ENCODE results near the gene NT5DC2. TPM values are rescaled to one million over a fixed set of nuclear protein-coding genes. Genes with fewer than 3 reads are reported as not detected.

The NT5DC2 gene
- polyA plus RNA-seq (2013, experiment 1 of 2) = 107 TPM
- polyA plus RNA-seq (2013, experiment 2 of 2) = 105 TPM

DNA sequence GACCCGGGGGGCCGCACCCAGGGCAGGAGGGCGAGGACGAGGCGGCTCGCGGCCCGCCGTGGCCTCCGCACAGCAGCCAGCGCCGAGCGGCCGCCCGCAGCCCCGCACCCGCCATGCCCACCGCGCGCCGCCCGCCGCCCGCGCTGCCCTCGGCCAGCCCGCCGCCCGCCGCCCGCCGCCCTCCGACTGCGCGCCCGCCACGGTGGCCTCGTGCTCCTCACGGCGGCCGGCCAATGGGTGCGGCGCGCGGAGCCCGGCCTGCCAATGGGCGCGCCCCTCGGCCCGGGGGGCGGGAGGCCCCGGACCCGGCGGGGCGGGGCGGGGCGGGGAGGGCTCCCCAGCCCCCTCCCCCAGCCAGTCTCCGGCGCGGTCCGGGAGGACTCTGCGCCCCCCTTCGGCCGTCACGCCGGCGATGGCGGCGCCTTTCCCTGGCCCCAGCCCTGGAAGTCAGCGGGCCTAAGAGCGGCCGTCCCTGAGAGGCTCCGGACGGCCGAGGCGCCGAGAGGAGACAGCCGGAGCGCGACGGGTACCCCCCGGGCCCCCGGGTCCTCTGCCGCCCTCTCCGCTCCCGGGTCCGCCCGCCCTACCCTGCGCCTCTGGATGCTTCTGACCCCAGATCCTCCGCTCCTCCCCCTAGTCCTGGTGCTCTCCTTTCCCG, at the start of gene NT5DC2:
NT5DC2 (minus strand) TSS at position 235 of the 658 bp plus-strand sequence; CDS start at position 115, 120 bp downstream.
- H3K23ac ChIP-seq (ENCODE audit: low read length in 2 of 2) = peak within 1 kb of the TSS in 1 of 2 experiments; percentile 66
- peaks cover 13% of the 10 kb centered on the region for H3K79me1 ChIP-seq (replicated peaks; ENCODE audit: low read length, poor library complexity, severe bottlenecking)
- no peak within 1 kb of the TSS for H2BK5ac ChIP-seq (ENCODE audit: low read depth, low read length, poor library complexity, severe bottlenecking)
- H2BK120ac ChIP-seq (ENCODE audit: low read depth, low read length) = peak within 1 kb of the TSS; percentile 56
- peak within 1 kb of the TSS; percentile 78 for H2AFZ ChIP-seq (ENCODE audit: low read depth, low read length)
- H3K27ac ChIP-seq (ENCODE audit: low read length, poor library complexity, severe bottlenecking) = no peak within 1 kb of the TSS
- peak within 1 kb of the TSS; percentile 60 for H2BK15ac ChIP-seq (ENCODE audit: low read depth, poor library complexity, severe bottlenecking)
- H2AK5ac ChIP-seq (ENCODE audit: low read length, severe bottlenecking) = peak within 1 kb of the TSS; percentile 8
- H3K4me3 ChIP-seq (ENCODE audit: insufficient read depth in 1 of 2, low read depth in 1 of 2, low read length in 2 of 2) = peak within 1 kb of the TSS; percentile 85 to 89
- H3K4me2 ChIP-seq (ENCODE audit: low read length, poor library complexity, severe bottlenecking) = peak within 1 kb of the TSS; percentile 83
- no peaks in the 10 kb centered on the region for H3K9me3 ChIP-seq (ENCODE audit: control insufficient read depth, low read length)
- H3K14ac ChIP-seq (ENCODE audit: low read length in 2 of 2) = peak within 1 kb of the TSS in 1 of 2 experiments; percentile 44
- H3K27me3 ChIP-seq (ENCODE audit: control insufficient read depth in 1 of 2, insufficient read depth in 1 of 2, low read length in 2 of 2) = no peaks in the 10 kb centered on the region
- H4K8ac ChIP-seq (ENCODE audit: low read length) = peak within 1 kb of the TSS; percentile 82
- peak within 1 kb of the TSS; percentile 91 for H4K91ac ChIP-seq (ENCODE audit: low read length)
- H3K4me1 ChIP-seq (ENCODE audit: control insufficient read depth, insufficient read depth, low read depth, low read length) = peaks cover 42% of the 10 kb centered on the region
- peak within 1 kb of the TSS; percentile 48 to 88 for H3K18ac ChIP-seq (ENCODE audit: low read depth in 1 of 2, low read length in 2 of 2)
- H3K4ac ChIP-seq (ENCODE audit: low read depth in 1 of 2, low read length in 2 of 2) = peak within 1 kb of the TSS; percentile 45 to 66
- DNase-seq = peak; percentile 74
- H3K9ac ChIP-seq (ENCODE audit: low read length) = peak within 1 kb of the TSS; percentile 80
- peak within 1 kb of the TSS in 1 of 2 experiments; percentile 59 for H2BK12ac ChIP-seq (ENCODE audit: low read length in 2 of 2)
- H3K36me3 ChIP-seq (ENCODE audit: control insufficient read depth in 1 of 2, insufficient read depth in 2 of 2, low read depth in 1 of 2, low read length in 2 of 2) = peaks cover 6 to 32% of the 10 kb centered on the region in 2 experiments
- WGBS = 2% methylated on average over 51 of the region's 91 CpGs

DNA sequence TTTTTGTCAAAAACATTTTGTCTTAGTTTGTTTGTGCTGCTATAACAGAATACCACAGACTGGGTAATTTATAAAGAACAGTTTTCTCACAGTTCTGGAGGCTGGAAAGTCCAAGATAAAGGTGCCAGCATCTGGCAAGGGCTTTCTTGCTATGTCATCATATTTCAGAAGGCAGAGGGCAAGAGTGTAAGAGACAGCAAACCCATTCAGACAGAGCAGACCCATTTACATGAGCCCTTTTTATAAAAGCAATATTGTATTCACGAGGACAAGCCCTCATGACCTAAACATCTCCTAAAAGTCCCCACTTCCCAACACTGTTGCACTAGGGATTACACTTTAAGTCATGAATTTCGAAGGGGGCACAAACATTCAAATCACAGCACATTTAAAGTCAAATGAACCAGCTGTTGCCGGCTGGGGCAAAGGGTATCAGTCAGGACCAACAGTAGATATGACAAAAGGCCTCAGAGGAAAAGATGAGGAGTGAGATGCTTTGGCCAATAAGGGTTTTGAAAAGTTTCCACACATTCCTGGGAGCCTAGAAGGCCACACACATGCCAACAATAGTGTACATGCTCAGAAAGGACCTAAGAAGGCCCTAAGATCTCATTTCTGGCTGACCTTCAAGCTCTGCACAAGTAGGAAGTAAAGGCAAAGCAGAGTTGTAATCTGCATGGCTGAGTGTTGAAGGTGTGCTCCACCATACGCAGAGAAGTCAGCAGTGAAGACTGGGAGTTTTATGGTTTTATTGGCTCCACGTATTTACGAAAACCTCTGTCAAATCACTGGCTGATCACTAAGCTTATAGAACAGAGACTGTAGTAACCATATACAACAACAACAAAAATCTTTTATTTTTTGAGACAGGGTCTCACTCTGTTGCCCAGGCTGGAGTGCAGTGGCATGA, 40.7 kb upstream of the NT5DC2 start:
- Histone ChIP-seq H4K8ac (ENCODE audit: low read length) (no peak overlapping the region), H3K79me1 (replicated peaks; ENCODE audit: low read length, poor library complexity, severe bottlenecking) (peaks cover 13% of the 10 kb centered on the region), H3K27me3 (ENCODE audit: control insufficient read depth in 1 of 2, insufficient read depth in 1 of 2, low read length in 2 of 2) (no peaks in the 10 kb centered on the region), H2AK5ac (ENCODE audit: low read length, severe bottlenecking) (no peak overlapping the region), H3K23ac (ENCODE audit: low read length in 2 of 2) (no peak overlapping the region), H3K9me3 (ENCODE audit: control insufficient read depth, low read length) (no peaks in the 10 kb centered on the region), H3K4me1 (ENCODE audit: control insufficient read depth, insufficient read depth, low read depth, low read length) (no peaks in the 10 kb centered on the region), H2BK15ac (ENCODE audit: low read depth, poor library complexity, severe bottlenecking) (no peak overlapping the region), H2BK120ac (ENCODE audit: low read depth, low read length) (no peak overlapping the region), H3K4ac (ENCODE audit: low read depth in 1 of 2, low read length in 2 of 2) (no peak overlapping the region), H3K18ac (ENCODE audit: low read depth in 1 of 2, low read length in 2 of 2) (no peak overlapping the region), H3K9ac (ENCODE audit: low read length) (no peak overlapping the region), H3K4me3 (ENCODE audit: insufficient read depth in 1 of 2, low read depth in 1 of 2, low read length in 2 of 2) (no peak overlapping the region), H2AFZ (ENCODE audit: low read depth, low read length) (no peak overlapping the region), H3K27ac (ENCODE audit: low read length, poor library complexity, severe bottlenecking) (no peak overlapping the region), H4K91ac (ENCODE audit: low read length) (no peak overlapping the region), H2BK5ac (ENCODE audit: low read depth, low read length, poor library complexity, severe bottlenecking) (no peak overlapping the region), H2BK12ac (ENCODE audit: low read length in 2 of 2) (no peak overlapping the region), H3K36me3 (ENCODE audit: control insufficient read depth in 1 of 2, insufficient read depth in 2 of 2, low read depth in 1 of 2, low read length in 2 of 2) (peaks cover 22 to 70% of the 10 kb centered on the region in 2 experiments), H3K14ac (ENCODE audit: low read length in 2 of 2) (no peak overlapping the region), H3K4me2 (ENCODE audit: low read length, poor library complexity, severe bottlenecking) (no peak overlapping the region)
- DNase-seq = peak; percentile 14
- 93% methylated on average over 6 of the region's 6 CpGs for WGBS

DNA sequence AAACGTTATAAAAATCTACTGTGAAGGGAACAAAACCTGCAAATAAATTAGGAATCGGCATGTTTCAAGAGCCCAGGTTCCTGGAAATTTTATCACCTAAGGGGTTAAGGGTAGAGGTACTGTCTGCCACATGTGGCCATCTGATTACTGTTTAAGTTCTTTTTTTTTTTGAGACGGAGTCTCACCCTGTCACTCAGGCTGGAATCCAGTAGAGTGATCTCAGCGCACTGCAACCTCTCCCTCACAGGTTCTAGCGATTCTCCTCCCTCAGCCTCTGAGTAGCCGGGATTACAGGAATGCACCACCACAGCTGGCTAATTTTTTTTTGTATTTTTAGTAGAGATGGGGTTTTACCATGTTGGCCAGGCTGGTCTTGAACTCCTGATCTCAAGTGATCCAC, 38.6 kb upstream of the NT5DC2 start:
- H3K27me3 ChIP-seq (ENCODE audit: control insufficient read depth in 1 of 2, insufficient read depth in 1 of 2, low read length in 2 of 2) = no peaks in the 10 kb centered on the region
- no peak overlapping the region for H3K9ac ChIP-seq (ENCODE audit: low read length)
- H4K8ac ChIP-seq (ENCODE audit: low read length) = no peak overlapping the region
- 75% methylated on average over 4 of the region's 6 CpGs for WGBS
- no peak overlapping the region for H3K4me2 ChIP-seq (ENCODE audit: low read length, poor library complexity, severe bottlenecking)
- peaks cover 14% of the 10 kb centered on the region for H3K79me1 ChIP-seq (replicated peaks; ENCODE audit: low read length, poor library complexity, severe bottlenecking)
- H3K27ac ChIP-seq (ENCODE audit: low read length, poor library complexity, severe bottlenecking) = no peak overlapping the region
- H2BK15ac ChIP-seq (ENCODE audit: low read depth, poor library complexity, severe bottlenecking) = no peak overlapping the region
- H3K23ac ChIP-seq (ENCODE audit: low read length in 2 of 2) = no peak overlapping the region
- DNase-seq = no peak
- no peak overlapping the region for H2AK5ac ChIP-seq (ENCODE audit: low read length, severe bottlenecking)
- no peak overlapping the region for H2BK12ac ChIP-seq (ENCODE audit: low read length in 2 of 2)
- H3K4ac ChIP-seq (ENCODE audit: low read depth in 1 of 2, low read length in 2 of 2) = no peak overlapping the region
- no peak overlapping the region for H3K4me3 ChIP-seq (ENCODE audit: insufficient read depth in 1 of 2, low read depth in 1 of 2, low read length in 2 of 2)
- no peak overlapping the region for H3K14ac ChIP-seq (ENCODE audit: low read length in 2 of 2)
- no peak overlapping the region for H2AFZ ChIP-seq (ENCODE audit: low read depth, low read length)
- peaks cover 1% of the 10 kb centered on the region for H3K4me1 ChIP-seq (ENCODE audit: control insufficient read depth, insufficient read depth, low read depth, low read length)
- no peaks in the 10 kb centered on the region for H3K9me3 ChIP-seq (ENCODE audit: control insufficient read depth, low read length)
- no peak overlapping the region for H3K18ac ChIP-seq (ENCODE audit: low read depth in 1 of 2, low read length in 2 of 2)
- no peak overlapping the region for H4K91ac ChIP-seq (ENCODE audit: low read length)
- H2BK5ac ChIP-seq (ENCODE audit: low read depth, low read length, poor library complexity, severe bottlenecking) = no peak overlapping the region
- H2BK120ac ChIP-seq (ENCODE audit: low read depth, low read length) = no peak overlapping the region
- H3K36me3 ChIP-seq (ENCODE audit: control insufficient read depth in 1 of 2, insufficient read depth in 2 of 2, low read depth in 1 of 2, low read length in 2 of 2) = peaks cover 16 to 53% of the 10 kb centered on the region in 2 experiments

DNA sequence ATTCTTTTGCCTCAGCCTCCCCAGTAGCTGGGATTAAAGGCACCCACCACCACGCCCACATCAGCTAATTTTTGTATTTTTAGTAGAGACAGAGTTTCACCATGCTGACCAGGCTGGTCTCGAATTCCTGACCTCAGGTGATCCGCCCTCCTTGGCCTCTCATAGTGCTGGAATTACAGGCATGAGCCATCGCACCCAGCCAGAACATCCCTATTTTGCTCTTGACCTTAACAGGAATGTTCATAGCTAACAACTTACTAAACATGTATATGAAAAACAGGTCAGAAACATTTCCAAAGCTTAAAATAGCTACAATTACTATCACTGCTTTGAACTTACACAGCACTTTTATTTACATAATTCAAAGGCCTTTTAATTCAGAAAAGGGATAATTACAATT, 36.4 kb upstream of the NT5DC2 start:
- Histone ChIP-seq H3K27me3 (ENCODE audit: control insufficient read depth in 1 of 2, insufficient read depth in 1 of 2, low read length in 2 of 2) (no peaks in the 10 kb centered on the region), H2BK120ac (ENCODE audit: low read depth, low read length) (no peak overlapping the region), H3K27ac (ENCODE audit: low read length, poor library complexity, severe bottlenecking) (no peak overlapping the region), H3K4me2 (ENCODE audit: low read length, poor library complexity, severe bottlenecking) (no peak overlapping the region), H2BK5ac (ENCODE audit: low read depth, low read length, poor library complexity, severe bottlenecking) (no peak overlapping the region), H2AK5ac (ENCODE audit: low read length, severe bottlenecking) (no peak overlapping the region), H3K14ac (ENCODE audit: low read length in 2 of 2) (no peak overlapping the region), H3K4me3 (ENCODE audit: insufficient read depth in 1 of 2, low read depth in 1 of 2, low read length in 2 of 2) (no peak overlapping the region), H3K4me1 (ENCODE audit: control insufficient read depth, insufficient read depth, low read depth, low read length) (peaks cover 1% of the 10 kb centered on the region), H4K8ac (ENCODE audit: low read length) (no peak overlapping the region), H2BK15ac (ENCODE audit: low read depth, poor library complexity, severe bottlenecking) (no peak overlapping the region), H3K9ac (ENCODE audit: low read length) (peak overlapping the region; percentile 17), H3K4ac (ENCODE audit: low read depth in 1 of 2, low read length in 2 of 2) (no peak overlapping the region), H2BK12ac (ENCODE audit: low read length in 2 of 2) (no peak overlapping the region), H2AFZ (ENCODE audit: low read depth, low read length) (no peak overlapping the region), H3K18ac (ENCODE audit: low read depth in 1 of 2, low read length in 2 of 2) (no peak overlapping the region), H3K9me3 (ENCODE audit: control insufficient read depth, low read length) (no peaks in the 10 kb centered on the region), H3K79me1 (replicated peaks; ENCODE audit: low read length, poor library complexity, severe bottlenecking) (peaks cover 14% of the 10 kb centered on the region), H4K91ac (ENCODE audit: low read length) (no peak overlapping the region), H3K23ac (ENCODE audit: low read length in 2 of 2) (no peak overlapping the region), H3K36me3 (ENCODE audit: control insufficient read depth in 1 of 2, insufficient read depth in 2 of 2, low read depth in 1 of 2, low read length in 2 of 2) (peaks cover 16 to 46% of the 10 kb centered on the region in 2 experiments)
- peak; percentile 3 for DNase-seq
- 92% methylated on average over 4 of the region's 4 CpGs for WGBS
